GM18505 (cell line): ENCODE results near the gene SUPT20HL2.
"Not testable (repeated sequence)": the region's sequence is repeated elsewhere in the genome, so short reads cannot be mapped to it uniquely, and the experiment has no call there.

Experiments
- ATAC-seq: cut with Tn5 transposase; IDR thresholded peaks from one replicate; pipeline ENCODE4 v1.9.1; 2021; ENCODE audit not compliant: unreplicated experiment
- POLR2A ChIP-seq: IDR thresholded peaks from 4 replicates; pipeline ENCODE4 v1.6.1; 2011; ENCODE audit warnings: borderline replicate concordance; ENCODE audit not compliant: insufficient read depth, insufficient read length; ENCODE audit errors: extremely low read depth

SUPT20HL2 gene

GRCh38 chrX:24332878-24333277 is 19.0 kb upstream of the SUPT20HL2 start:
- no peak for TF ChIP-seq POLR2A
- ATAC-seq, result no peak

GRCh38 chrX:24325231-24325630 is 11.4 kb upstream of the SUPT20HL2 start:
- TF ChIP-seq POLR2A, result no peak
- ATAC-seq, result no peak

GRCh38 chrX:24321741-24322395 is 8.0 kb upstream of the SUPT20HL2 start:
- ATAC-seq, result no peak
- no peak for TF ChIP-seq POLR2A

GRCh38 chrX:24317567-24317966 is 3.7 kb upstream of the SUPT20HL2 start:
- no peak for TF ChIP-seq POLR2A
- ATAC-seq, result no peak

GRCh38 chrX:24316111-24316510 is 2.2 kb upstream of the SUPT20HL2 start:
- no peak for ATAC-seq
- TF ChIP-seq POLR2A, result no peak

GRCh38 chrX:24312249-24312607 is 1.6 kb downstream of the SUPT20HL2 start:
- ATAC-seq, result not testable (repeated sequence)

GRCh38 chrX:24311507-24312248 is 2.2 kb downstream of the SUPT20HL2 start:
- ATAC-seq, result not testable (repeated sequence)

GRCh38 chrX:24310916-24311315 is 3.0 kb downstream of the SUPT20HL2 start:
- not testable (repeated sequence) for ATAC-seq

GRCh38 chrX:24309580-24310374 is 4.1 kb downstream of the SUPT20HL2 start:
- not testable (repeated sequence) for ATAC-seq

- not testable (repeated sequence) for ATAC-seq
Measured at GRCh38 chrX:24308803-24309202, 5.1 kb downstream of the SUPT20HL2 start.

- no peak for TF ChIP-seq POLR2A
- ATAC-seq, result no peak
Measured at GRCh38 chrX:24306440-24306839, 7.4 kb downstream of the SUPT20HL2 start.

GRCh38 chrX:24305905-24306304 is 8.0 kb downstream of the SUPT20HL2 start:
- TF ChIP-seq POLR2A, result no peak
- ATAC-seq, result no peak

GRCh38 chrX:24301806-24302205 is 12.1 kb downstream of the SUPT20HL2 start:
- no peak for ATAC-seq
- TF ChIP-seq POLR2A, result no peak

- ATAC-seq, result no peak
- TF ChIP-seq POLR2A, result no peak
Measured at GRCh38 chrX:24301060-24301459, 12.8 kb downstream of the SUPT20HL2 start.

GRCh38 chrX:24298191-24298590 is 15.7 kb downstream of the SUPT20HL2 start:
- TF ChIP-seq POLR2A, result no peak
- no peak for ATAC-seq

GRCh38 chrX:24294619-24295018 is 19.2 kb downstream of the SUPT20HL2 start:
- ATAC-seq, result no peak
- TF ChIP-seq POLR2A, result no peak
